ENCODE results near the gene ACTN1. TPM values are rescaled to one million over a fixed set of nuclear protein-coding genes. Genes with fewer than 3 reads are reported as not detected.

The ACTN1 gene
- polyA plus RNA-seq, 1 of the 3 experiments (the other 2 are of a cell fraction): 319 TPM

- TF ChIP-seq, protein P1, sequence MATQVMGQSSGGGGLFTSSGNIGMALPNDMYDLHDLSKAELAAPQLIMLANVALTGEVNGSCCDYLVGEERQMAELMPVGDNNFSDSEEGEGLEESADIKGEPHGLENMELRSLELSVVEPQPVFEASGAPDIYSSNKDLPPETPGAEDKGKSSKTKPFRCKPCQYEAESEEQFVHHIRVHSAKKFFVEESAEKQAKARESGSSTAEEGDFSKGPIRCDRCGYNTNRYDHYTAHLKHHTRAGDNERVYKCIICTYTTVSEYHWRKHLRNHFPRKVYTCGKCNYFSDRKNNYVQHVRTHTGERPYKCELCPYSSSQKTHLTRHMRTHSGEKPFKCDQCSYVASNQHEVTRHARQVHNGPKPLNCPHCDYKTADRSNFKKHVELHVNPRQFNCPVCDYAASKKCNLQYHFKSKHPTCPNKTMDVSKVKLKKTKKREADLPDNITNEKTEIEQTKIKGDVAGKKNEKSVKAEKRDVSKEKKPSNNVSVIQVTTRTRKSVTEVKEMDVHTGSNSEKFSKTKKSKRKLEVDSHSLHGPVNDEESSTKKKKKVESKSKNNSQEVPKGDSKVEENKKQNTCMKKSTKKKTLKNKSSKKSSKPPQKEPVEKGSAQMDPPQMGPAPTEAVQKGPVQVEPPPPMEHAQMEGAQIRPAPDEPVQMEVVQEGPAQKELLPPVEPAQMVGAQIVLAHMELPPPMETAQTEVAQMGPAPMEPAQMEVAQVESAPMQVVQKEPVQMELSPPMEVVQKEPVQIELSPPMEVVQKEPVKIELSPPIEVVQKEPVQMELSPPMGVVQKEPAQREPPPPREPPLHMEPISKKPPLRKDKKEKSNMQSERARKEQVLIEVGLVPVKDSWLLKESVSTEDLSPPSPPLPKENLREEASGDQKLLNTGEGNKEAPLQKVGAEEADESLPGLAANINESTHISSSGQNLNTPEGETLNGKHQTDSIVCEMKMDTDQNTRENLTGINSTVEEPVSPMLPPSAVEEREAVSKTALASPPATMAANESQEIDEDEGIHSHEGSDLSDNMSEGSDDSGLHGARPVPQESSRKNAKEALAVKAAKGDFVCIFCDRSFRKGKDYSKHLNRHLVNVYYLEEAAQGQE (IDR thresholded peaks at IDR 0.05; ENCODE audit: low read depth, low read length): no peak
- TF ChIP-seq, protein P2, sequence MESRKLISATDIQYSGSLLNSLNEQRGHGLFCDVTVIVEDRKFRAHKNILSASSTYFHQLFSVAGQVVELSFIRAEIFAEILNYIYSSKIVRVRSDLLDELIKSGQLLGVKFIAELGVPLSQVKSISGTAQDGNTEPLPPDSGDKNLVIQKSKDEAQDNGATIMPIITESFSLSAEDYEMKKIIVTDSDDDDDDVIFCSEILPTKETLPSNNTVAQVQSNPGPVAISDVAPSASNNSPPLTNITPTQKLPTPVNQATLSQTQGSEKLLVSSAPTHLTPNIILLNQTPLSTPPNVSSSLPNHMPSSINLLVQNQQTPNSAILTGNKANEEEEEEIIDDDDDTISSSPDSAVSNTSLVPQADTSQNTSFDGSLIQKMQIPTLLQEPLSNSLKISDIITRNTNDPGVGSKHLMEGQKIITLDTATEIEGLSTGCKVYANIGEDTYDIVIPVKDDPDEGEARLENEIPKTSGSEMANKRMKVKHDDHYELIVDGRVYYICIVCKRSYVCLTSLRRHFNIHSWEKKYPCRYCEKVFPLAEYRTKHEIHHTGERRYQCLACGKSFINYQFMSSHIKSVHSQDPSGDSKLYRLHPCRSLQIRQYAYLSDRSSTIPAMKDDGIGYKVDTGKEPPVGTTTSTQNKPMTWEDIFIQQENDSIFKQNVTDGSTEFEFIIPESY (IDR thresholded peaks at IDR 0.05; ENCODE audit: borderline replicate concordance, low read depth): no peak
- TF ChIP-seq FOXM1 (IDR thresholded peaks at IDR 0.05; ENCODE audit: low read depth) (no peak), JUND (IDR thresholded peaks at IDR 0.05) (no peak), FOSL2 (IDR thresholded peaks at IDR 0.05; ENCODE audit: borderline replicate concordance, low read depth) (no peak)
Measured at GRCh38 chr14:68843471-68844209, 135.5 kb downstream of the ACTN1 start (continued).

DNA sequence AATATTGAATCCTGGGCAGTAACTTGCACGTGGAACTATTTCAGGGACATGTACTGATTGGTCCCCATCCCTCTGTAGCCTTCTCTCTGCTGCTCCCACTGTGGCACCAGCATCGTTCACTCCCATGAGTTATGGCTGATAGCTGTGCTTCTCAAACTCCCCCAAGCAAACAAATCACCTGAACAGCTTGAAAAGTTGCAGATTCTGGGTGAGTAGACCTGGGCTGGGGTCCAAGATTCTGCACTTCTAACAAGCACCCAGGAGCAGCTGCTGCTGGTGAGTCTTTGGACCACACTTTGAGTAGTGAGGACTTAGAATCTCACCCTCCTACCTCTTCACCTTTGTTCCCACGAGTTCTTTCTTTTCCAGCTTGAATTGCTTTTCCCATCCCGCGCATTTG, 136.8 kb downstream of the ACTN1 start:
- no peak overlapping the region for H3K4me2 ChIP-seq
- no peak overlapping the region for H3K4me3 ChIP-seq (ENCODE audit: low read depth in 2 of 2, low read length in 1 of 2)
- no peaks in the 10 kb centered on the region for H3K9me2 ChIP-seq
- H3K27ac ChIP-seq (ENCODE audit: low read depth in 2 of 2, low read length in 1 of 2): no peak overlapping the region
- H3F3A ChIP-seq (replicated peaks; ENCODE audit: insufficient read depth): peaks cover 23% of the 10 kb centered on the region
- ChIA-PET CTCF (interaction anchor here (0.6 to 2.8 kb wide), 5 partner anchors 9 to 1005 kb away, joined by 3 to 27 read pairs (median 12); no protein-coding TSS in a partner anchor), POLR2A (no interaction called here)
- 87% methylated on average over 5 of the region's 5 CpGs for WGBS (ENCODE audit: low lambda C conversion rate)
- H3K9ac ChIP-seq: no peak overlapping the region
- H3K27me3 ChIP-seq (ENCODE audit: insufficient read depth): no peaks in the 10 kb centered on the region
- peaks cover 3% of the 10 kb centered on the region; the same call in 1 of the 2 replicates for H3K9me3 ChIP-seq
- TF ChIP-seq, protein P3, sequence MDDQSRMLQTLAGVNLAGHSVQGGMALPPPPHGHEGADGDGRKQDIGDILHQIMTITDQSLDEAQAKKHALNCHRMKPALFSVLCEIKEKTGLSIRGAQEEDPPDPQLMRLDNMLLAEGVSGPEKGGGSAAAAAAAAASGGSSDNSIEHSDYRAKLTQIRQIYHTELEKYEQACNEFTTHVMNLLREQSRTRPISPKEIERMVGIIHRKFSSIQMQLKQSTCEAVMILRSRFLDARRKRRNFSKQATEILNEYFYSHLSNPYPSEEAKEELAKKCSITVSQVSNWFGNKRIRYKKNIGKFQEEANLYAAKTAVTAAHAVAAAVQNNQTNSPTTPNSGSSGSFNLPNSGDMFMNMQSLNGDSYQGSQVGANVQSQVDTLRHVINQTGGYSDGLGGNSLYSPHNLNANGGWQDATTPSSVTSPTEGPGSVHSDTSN (IDR thresholded peaks at IDR 0.05): no peak
- TF ChIP-seq RFX5 (IDR thresholded peaks at IDR 0.05; ENCODE audit: low read length) (no peak), EP300 (IDR thresholded peaks at IDR 0.05; ENCODE audit: borderline replicate concordance in 1 of 2, low read depth in 1 of 2, low read length in 1 of 2) (no peak)
- no peak overlapping the region for H2AFZ ChIP-seq (ENCODE audit: low read depth)
- H3K4me1 ChIP-seq (ENCODE audit: control insufficient read depth in 1 of 2, insufficient read depth in 2 of 2, low read depth in 1 of 2, low read length in 1 of 2): peaks cover 0 to 4% of the 10 kb centered on the region in 2 experiments; a peak in 2 of 4 replicates
- H4K20me1 ChIP-seq (ENCODE audit: insufficient read depth): no peaks in the 10 kb centered on the region
- H3K79me2 ChIP-seq (ENCODE audit: insufficient read depth): no peaks in the 10 kb centered on the region
- no peak for DNase-seq
- peaks cover 0 to 31% of the 10 kb centered on the region in 2 experiments for H3K36me3 ChIP-seq (replicated peaks in 1 of 2; ENCODE audit: control insufficient read depth in 1 of 2, insufficient read depth in 2 of 2, low read length in 1 of 2)
